ENCODE measurements around the gene NDST1.

Gene NDST1

DNA sequence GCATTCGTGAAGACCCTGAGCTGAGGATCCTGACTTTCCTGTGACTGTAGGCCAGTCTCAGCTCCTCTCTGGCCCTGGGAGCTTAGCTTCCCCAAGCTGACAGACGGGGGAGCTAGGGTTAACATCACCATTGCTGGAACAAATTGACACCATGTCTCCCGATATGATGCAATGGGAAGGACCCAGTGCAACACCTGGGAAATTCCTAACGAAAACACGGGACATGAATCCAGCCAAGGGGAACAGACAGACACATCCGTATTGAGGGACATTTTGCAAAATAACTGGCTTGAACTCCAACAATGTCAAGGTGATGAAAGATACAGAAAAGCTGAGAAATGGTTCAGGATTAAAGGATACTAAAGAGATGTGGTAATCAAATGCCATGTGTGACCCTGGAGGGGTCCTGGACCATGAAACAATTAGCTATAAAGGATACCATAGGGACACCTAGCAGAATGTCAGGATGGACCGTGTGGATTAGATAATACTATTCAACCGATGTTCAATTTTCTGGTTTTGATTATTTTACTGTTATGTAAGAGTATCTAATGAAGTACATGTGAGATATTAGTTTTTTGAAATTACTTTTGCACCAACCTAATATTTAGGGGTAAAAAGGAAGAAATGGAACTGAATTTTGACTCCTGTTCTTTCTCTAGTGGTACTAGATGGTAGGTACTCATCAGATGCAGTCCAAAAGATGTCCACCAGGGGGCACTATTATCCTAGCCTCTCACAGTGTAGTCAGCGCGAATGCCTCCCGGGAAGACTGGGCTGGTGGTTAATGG lies 52.7 kb downstream of the NDST1 start:
- no peaks in the 10 kb centered on the region for H3K27me3 ChIP-seq (ENCODE audit: low read length)
- no peaks in the 10 kb centered on the region for H3K9me2 ChIP-seq (replicated peaks; ENCODE audit: insufficient read depth, low read length)
- H3K9ac ChIP-seq (ENCODE audit: low read length), result no peak overlapping the region
- H4K20me1 ChIP-seq (ENCODE audit: low read depth, low read length), result no peaks in the 10 kb centered on the region
- no peaks in the 10 kb centered on the region for H3K9me3 ChIP-seq (ENCODE audit: insufficient read depth, low read length)
- no peak overlapping the region for H3K27ac ChIP-seq (ENCODE audit: low read depth, low read length)
- TF ChIP-seq CTCF (IDR thresholded peaks at IDR 0.05; ENCODE audit: insufficient read depth, low read length, poor library complexity, severe bottlenecking) (peak; percentile 90), EZH2phosphoT487 (conservative IDR thresholded peaks at IDR 0.05; ENCODE audit: low read length) (no peak)
- no peaks in the 10 kb centered on the region for H3K36me3 ChIP-seq (ENCODE audit: low read length)
- H3K4me3 ChIP-seq (ENCODE audit: insufficient read depth, low read length, poor library complexity, severe bottlenecking), result no peak overlapping the region
- no peak overlapping the region for H2AFZ ChIP-seq (ENCODE audit: low read depth, low read length, severe bottlenecking)
- no peaks in the 10 kb centered on the region for H3F3A ChIP-seq (ENCODE audit: insufficient read depth)
- no peaks in the 10 kb centered on the region for H3K79me2 ChIP-seq (ENCODE audit: insufficient read depth, low read length)
- H3K4me2 ChIP-seq (ENCODE audit: low read depth, low read length, poor library complexity, severe bottlenecking), result no peak overlapping the region

DNA sequence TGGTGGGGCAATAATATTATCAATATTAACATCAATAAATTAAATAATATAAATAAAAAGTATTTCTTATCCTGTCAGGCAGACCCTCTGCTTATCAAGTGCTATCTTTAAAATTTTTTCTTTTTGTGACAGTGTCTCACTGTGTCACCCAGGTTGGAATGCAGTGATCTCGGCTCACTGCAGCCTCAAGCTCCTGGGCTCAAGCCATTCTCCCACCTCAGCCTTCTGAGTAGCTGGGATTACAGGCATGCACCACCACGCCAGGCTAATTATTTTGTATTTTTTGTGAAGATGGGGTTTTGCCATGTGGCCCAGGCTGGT lies 53.2 kb downstream of the NDST1 start:
- Histone ChIP-seq H3K79me2 (ENCODE audit: insufficient read depth, low read length) (no peaks in the 10 kb centered on the region), H3K9ac (ENCODE audit: low read length) (no peak overlapping the region), H2AFZ (ENCODE audit: low read depth, low read length, severe bottlenecking) (no peak overlapping the region), H3K4me2 (ENCODE audit: low read depth, low read length, poor library complexity, severe bottlenecking) (no peak overlapping the region), H3K27ac (ENCODE audit: low read depth, low read length) (no peak overlapping the region), H3F3A (ENCODE audit: insufficient read depth) (no peaks in the 10 kb centered on the region), H3K4me3 (ENCODE audit: insufficient read depth, low read length, poor library complexity, severe bottlenecking) (no peak overlapping the region), H3K9me2 (replicated peaks; ENCODE audit: insufficient read depth, low read length) (no peaks in the 10 kb centered on the region), H3K9me3 (ENCODE audit: insufficient read depth, low read length) (no peaks in the 10 kb centered on the region), H4K20me1 (ENCODE audit: low read depth, low read length) (no peaks in the 10 kb centered on the region), H3K27me3 (ENCODE audit: low read length) (no peaks in the 10 kb centered on the region), H3K36me3 (ENCODE audit: low read length) (no peaks in the 10 kb centered on the region)
- TF ChIP-seq EZH2phosphoT487 (conservative IDR thresholded peaks at IDR 0.05; ENCODE audit: low read length), result no peak
- no peak for TF ChIP-seq CTCF (IDR thresholded peaks at IDR 0.05; ENCODE audit: insufficient read depth, low read length, poor library complexity, severe bottlenecking)

- TF ChIP-seq EZH2phosphoT487 (conservative IDR thresholded peaks at IDR 0.05; ENCODE audit: low read length) (no peak), CTCF (IDR thresholded peaks at IDR 0.05; ENCODE audit: insufficient read depth, low read length, poor library complexity, severe bottlenecking) (no peak)
- Histone ChIP-seq H3K36me3 (ENCODE audit: low read length) (no peaks in the 10 kb centered on the region), H4K20me1 (ENCODE audit: low read depth, low read length) (no peaks in the 10 kb centered on the region), H3K4me2 (ENCODE audit: low read depth, low read length, poor library complexity, severe bottlenecking) (no peak overlapping the region), H3K27me3 (ENCODE audit: low read length) (no peaks in the 10 kb centered on the region), H3K9me3 (ENCODE audit: insufficient read depth, low read length) (no peaks in the 10 kb centered on the region), H2AFZ (ENCODE audit: low read depth, low read length, severe bottlenecking) (no peak overlapping the region), H3K27ac (ENCODE audit: low read depth, low read length) (no peak overlapping the region), H3K9me2 (replicated peaks; ENCODE audit: insufficient read depth, low read length) (no peaks in the 10 kb centered on the region), H3K9ac (ENCODE audit: low read length) (no peak overlapping the region), H3F3A (ENCODE audit: insufficient read depth) (no peaks in the 10 kb centered on the region), H3K79me2 (ENCODE audit: insufficient read depth, low read length) (no peaks in the 10 kb centered on the region), H3K4me3 (ENCODE audit: insufficient read depth, low read length, poor library complexity, severe bottlenecking) (no peak overlapping the region)
These were observed 53.8 kb downstream of the NDST1 start for GRCh38 chr5:150561571-150562275.
